WTC11 (cell line): ENCODE results near the gene GATD1. TPM values are rescaled to one million over a fixed set of nuclear protein-coding genes. Genes with fewer than 3 reads are reported as not detected.

Experiments used
- ATAC-seq: fragments of 200-7000 bp; cut with Tn5 transposase; 2 replicates; pipeline ENCODE4 v1.10.0; 2021; ENCODE audit warnings: mild to moderate bottlenecking, moderate library complexity
- CTCF ChIA-PET: fragments of 300-600 bp; sonication (Branson Sonifier 250); formaldehyde crosslinking; loops from one replicate; lab custom pipeline; 2021; ENCODE audit warnings: antibody characterized with exemption; lab: Charles Lee
- POLR2A ChIA-PET: fragments of 350-600 bp; sonication (Branson Sonifier 250); formaldehyde crosslinking; loops from one replicate; lab custom pipeline; 2021; ENCODE audit warnings: antibody characterized with exemption; lab: Charles Lee
- DNase-seq: peaks from one replicate; pipeline ENCODE4 v3.0.0; 2021; ENCODE audit warnings: low spot score
- H3K27ac Mint-ChIP-seq: 2 replicates; pipeline ENCODE4 v1.8.0; 2021; ENCODE audit warnings: mixed read lengths
- H3K27me3 Mint-ChIP-seq: 2 replicates; pipeline ENCODE4 v1.8.0; 2021; ENCODE audit warnings: low read depth, mild to moderate bottlenecking, moderate library complexity, mixed read lengths
- H3K36me3 Mint-ChIP-seq: 2 replicates; pipeline ENCODE4 v1.8.0; 2021; ENCODE audit warnings: mixed read lengths
- H3K4me1 Mint-ChIP-seq: 2 replicates; pipeline ENCODE4 v1.8.0; 2022; ENCODE audit warnings: mixed read lengths
- H3K4me3 Mint-ChIP-seq: 2 replicates; pipeline ENCODE4 v1.8.0; 2021; ENCODE audit warnings: mild to moderate bottlenecking, moderate library complexity, mixed read lengths
- H3K9me3 Mint-ChIP-seq: 2 replicates; pipeline ENCODE4 v1.8.0; 2021; ENCODE audit warnings: mixed read lengths
- GRHL2 ChIP-seq: fragments of 250-450 bp; sonication (Bioruptor Pico); IDR thresholded peaks from 2 replicates; pipeline ENCODE4 v1.8.0; 2022; ENCODE audit warnings: mild to moderate bottlenecking, moderate library complexity; ENCODE audit not compliant: insufficient replicate concordance, severe bottlenecking
- NFYB ChIP-seq: sonication (generic); formaldehyde crosslinking; conservative IDR thresholded peaks from 2 replicates; pipeline ENCODE4 v1.8.0; 2022; ENCODE audit warnings: low read depth, missing genetic modification reagents
- total RNA-seq: library from RNA; stranded (reverse); gene quantifications from 3 replicates; pipeline ENCODE4 v1.2.3, GENCODE V29; 2021
- TF ChIP-seq, protein P1 (sequence below): sonication (generic); formaldehyde crosslinking; IDR thresholded peaks from 2 replicates; pipeline ENCODE4 v1.8.0; 2022; ENCODE audit warnings: mild to moderate bottlenecking, missing genetic modification reagents
- TF ChIP-seq, protein P2 (sequence below): sonication (generic); formaldehyde crosslinking; IDR thresholded peaks from 2 replicates; pipeline ENCODE4 v1.8.1; 2023; ENCODE audit warnings: mild to moderate bottlenecking, moderate library complexity, missing genetic modification reagents
- TF ChIP-seq, protein P3 (sequence below): fragments of 250-450 bp; sonication (Bioruptor Pico); IDR thresholded peaks from 2 replicates; pipeline ENCODE4 v1.9.0; 2021; ENCODE audit warnings: moderate library complexity, mild to moderate bottlenecking, inconsistent platforms, borderline replicate concordance
- TF ChIP-seq, protein P4 (sequence below): sonication (generic); formaldehyde crosslinking; conservative IDR thresholded peaks from 2 replicates; pipeline ENCODE4 v1.8.1; 2023; ENCODE audit warnings: mild to moderate bottlenecking, low read depth, missing genetic modification reagents, moderate library complexity

The GATD1 gene
- total RNA-seq, 1 experiment from 2014 or later, result 87.6 TPM

DNA sequence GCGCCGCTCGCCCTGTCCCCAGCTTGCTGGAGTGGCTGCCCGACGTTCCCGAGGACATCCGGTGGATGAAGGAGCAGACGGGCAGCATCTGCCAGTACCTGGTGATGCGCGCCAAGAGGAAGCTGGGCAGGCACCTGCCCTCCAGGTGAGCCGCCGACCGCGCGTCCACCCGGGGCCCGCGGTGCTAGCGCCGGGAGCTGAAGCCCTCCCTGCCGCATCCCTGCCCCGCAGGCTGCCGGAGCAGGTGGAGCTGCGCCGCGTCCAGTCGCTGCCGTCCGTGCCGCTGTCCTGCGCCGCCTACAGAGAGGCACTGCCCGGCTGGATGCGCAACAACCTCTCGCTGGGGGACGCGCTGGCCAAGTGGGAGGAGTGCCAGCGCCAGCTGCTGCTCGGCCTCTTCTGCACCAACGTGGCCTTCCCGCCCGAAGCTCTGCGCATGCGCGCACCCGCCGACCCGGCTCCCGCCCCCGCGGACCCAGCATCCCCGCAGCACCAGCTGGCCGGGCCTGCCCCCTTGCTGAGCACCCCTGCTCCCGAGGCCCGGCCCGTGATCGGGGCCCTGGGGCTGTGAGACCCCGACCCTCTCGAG lies 47.1 kb upstream of the GATD1 start:
- TF ChIP-seq, protein P1, sequence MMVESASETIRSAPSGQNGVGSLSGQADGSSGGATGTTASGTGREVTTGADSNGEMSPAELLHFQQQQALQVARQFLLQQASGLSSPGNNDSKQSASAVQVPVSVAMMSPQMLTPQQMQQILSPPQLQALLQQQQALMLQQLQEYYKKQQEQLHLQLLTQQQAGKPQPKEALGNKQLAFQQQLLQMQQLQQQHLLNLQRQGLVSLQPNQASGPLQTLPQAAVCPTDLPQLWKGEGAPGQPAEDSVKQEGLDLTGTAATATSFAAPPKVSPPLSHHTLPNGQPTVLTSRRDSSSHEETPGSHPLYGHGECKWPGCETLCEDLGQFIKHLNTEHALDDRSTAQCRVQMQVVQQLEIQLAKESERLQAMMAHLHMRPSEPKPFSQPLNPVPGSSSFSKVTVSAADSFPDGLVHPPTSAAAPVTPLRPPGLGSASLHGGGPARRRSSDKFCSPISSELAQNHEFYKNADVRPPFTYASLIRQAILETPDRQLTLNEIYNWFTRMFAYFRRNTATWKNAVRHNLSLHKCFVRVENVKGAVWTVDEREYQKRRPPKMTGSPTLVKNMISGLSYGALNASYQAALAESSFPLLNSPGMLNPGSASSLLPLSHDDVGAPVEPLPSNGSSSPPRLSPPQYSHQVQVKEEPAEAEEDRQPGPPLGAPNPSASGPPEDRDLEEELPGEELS (CRISPR knock-in tag), result no peak
- TF ChIP-seq, protein P2, sequence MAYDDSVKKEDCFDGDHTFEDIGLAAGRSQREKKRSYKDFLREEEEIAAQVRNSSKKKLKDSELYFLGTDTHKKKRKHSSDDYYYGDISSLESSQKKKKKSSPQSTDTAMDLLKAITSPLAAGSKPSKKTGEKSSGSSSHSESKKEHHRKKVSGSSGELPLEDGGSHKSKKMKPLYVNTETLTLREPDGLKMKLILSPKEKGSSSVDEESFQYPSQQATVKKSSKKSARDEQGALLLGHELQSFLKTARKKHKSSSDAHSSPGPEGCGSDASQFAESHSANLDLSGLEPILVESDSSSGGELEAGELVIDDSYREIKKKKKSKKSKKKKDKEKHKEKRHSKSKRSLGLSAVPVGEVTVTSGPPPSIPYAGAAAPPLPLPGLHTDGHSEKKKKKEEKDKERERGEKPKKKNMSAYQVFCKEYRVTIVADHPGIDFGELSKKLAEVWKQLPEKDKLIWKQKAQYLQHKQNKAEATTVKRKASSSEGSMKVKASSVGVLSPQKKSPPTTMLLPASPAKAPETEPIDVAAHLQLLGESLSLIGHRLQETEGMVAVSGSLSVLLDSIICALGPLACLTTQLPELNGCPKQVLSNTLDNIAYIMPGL, result peak; percentile 43; the same call in 1 of the 2 replicates
- H3K4me3 Mint-ChIP-seq, result no peak overlapping the region
- ChIA-PET POLR2A (interaction anchor here (1.2 kb wide), 1 partner anchor 38 kb away, joined by 3 read pairs; no protein-coding TSS in a partner anchor), CTCF (no interaction called here)
- no peak for ATAC-seq
- H3K36me3 Mint-ChIP-seq, result no peaks in the 10 kb centered on the region
- peaks cover 15% of the 10 kb centered on the region for H3K27me3 Mint-ChIP-seq
- no peak for DNase-seq
- H3K4me1 Mint-ChIP-seq, result peaks cover 27% of the 10 kb centered on the region
- no peak overlapping the region for H3K27ac Mint-ChIP-seq
- H3K9me3 Mint-ChIP-seq, result no peaks in the 10 kb centered on the region

DNA sequence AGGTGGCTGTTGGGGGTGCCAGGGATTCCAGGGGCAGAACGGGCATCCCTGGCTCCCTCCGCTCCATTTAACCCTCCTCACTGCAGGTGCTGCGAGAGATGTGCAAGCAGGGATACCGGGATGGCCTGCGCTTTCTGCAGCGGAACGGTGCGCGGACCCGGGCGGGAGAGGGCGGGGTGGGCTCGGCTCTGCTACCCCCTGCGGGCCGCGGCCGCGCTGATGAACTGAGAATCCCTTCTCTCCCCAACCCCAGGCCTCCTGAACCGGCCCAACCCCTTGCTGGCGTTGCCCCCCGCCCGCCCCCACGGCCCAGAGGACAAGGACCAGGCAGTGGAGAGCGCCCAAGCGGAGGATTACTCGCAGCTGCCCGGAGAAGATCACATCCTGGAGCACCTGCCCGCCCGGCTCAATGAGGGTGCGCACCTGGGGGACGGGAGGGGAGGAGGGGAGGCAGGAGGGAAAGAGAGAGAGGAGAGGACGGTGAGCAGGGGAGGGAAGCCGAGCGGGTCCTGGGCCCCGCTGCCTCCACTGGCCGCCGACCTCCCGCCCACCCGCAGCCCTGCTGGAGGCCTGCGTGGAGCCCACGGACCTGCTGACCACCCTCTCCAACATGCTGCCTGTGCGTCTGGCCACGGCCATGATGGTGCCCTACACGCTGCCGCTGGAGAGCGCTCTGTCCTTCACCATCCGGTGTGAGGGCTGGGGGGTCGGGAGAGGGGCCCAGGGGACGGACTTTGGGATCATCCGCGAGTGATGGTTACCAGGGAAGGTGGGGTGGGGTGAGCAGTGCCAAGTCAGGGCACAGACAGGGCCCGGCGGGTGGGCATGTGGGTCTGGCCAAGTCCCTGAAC lies 46.4 kb upstream of the GATD1 start:
- H3K4me3 Mint-ChIP-seq, result no peak overlapping the region
- ATAC-seq, result no peak
- no peak for TF ChIP-seq NFYB
- TF ChIP-seq, protein P3, sequence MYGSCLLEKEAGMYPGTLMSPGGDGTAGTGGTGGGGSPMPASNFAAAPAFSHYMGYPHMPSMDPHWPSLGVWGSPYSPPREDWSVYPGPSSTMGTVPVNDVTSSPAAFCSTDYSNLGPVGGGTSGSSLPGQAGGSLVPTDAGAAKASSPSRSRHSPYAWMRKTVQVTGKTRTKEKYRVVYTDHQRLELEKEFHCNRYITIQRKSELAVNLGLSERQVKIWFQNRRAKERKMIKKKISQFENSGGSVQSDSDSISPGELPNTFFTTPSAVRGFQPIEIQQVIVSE (CRISPR knock-in tag), result no peak

GRCh38 chr11:821512-822371 lies 44.5 kb upstream of the GATD1 start:
- DNase-seq, result no peak
- no peak for TF ChIP-seq GRHL2
- TF ChIP-seq, protein P4, sequence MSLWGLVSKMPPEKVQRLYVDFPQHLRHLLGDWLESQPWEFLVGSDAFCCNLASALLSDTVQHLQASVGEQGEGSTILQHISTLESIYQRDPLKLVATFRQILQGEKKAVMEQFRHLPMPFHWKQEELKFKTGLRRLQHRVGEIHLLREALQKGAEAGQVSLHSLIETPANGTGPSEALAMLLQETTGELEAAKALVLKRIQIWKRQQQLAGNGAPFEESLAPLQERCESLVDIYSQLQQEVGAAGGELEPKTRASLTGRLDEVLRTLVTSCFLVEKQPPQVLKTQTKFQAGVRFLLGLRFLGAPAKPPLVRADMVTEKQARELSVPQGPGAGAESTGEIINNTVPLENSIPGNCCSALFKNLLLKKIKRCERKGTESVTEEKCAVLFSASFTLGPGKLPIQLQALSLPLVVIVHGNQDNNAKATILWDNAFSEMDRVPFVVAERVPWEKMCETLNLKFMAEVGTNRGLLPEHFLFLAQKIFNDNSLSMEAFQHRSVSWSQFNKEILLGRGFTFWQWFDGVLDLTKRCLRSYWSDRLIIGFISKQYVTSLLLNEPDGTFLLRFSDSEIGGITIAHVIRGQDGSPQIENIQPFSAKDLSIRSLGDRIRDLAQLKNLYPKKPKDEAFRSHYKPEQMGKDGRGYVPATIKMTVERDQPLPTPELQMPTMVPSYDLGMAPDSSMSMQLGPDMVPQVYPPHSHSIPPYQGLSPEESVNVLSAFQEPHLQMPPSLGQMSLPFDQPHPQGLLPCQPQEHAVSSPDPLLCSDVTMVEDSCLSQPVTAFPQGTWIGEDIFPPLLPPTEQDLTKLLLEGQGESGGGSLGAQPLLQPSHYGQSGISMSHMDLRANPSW (CRISPR knock-in tag), result no peak
- Mint-ChIP-seq H3K4me3 (no peak overlapping the region), H3K4me1 (peaks cover 12% of the 10 kb centered on the region), H3K9me3 (no peaks in the 10 kb centered on the region), H3K27ac (no peak overlapping the region), H3K27me3 (no peaks in the 10 kb centered on the region; the same call in 1 of the 2 replicates), H3K36me3 (no peaks in the 10 kb centered on the region)
- ChIA-PET CTCF (no interaction called here), POLR2A (interaction anchor here (3.4 kb wide), 1 partner anchor 8 kb away, joined by 38 read pairs; the partner anchor contains the start of gene CRACR2B)
- no peak for ATAC-seq

More for the DNA sequence above, 46.4 kb upstream of the GATD1 start:
- ChIA-PET POLR2A (no interaction called here), CTCF (no interaction called here)
- no peaks in the 10 kb centered on the region for H3K36me3 Mint-ChIP-seq
- H3K9me3 Mint-ChIP-seq, result no peaks in the 10 kb centered on the region
- H3K27ac Mint-ChIP-seq, result no peak overlapping the region
- H3K4me1 Mint-ChIP-seq, result peaks cover 21% of the 10 kb centered on the region
- H3K27me3 Mint-ChIP-seq, result peaks cover 10% of the 10 kb centered on the region
- DNase-seq, result no peak
